Head of caudate nucleus (tissue), 42 donors: ENCODE data around the gene TENM3.

Source experiments
- DNase-seq, 42 donors: peaks; one replicate each; pipeline versions ENCODE4 v3.0.0 to v3.0.0-alpha.2; 2020 to 2021; ENCODE audit warnings: mixed read lengths in 7 of 42
- intact Hi-C: fragments of 100-400 bp; cut with DNase I; formaldehyde crosslinking; loops from one replicate; pipeline ENCODE4 v1.15.0; 2022

The TENM3 gene

DNA sequence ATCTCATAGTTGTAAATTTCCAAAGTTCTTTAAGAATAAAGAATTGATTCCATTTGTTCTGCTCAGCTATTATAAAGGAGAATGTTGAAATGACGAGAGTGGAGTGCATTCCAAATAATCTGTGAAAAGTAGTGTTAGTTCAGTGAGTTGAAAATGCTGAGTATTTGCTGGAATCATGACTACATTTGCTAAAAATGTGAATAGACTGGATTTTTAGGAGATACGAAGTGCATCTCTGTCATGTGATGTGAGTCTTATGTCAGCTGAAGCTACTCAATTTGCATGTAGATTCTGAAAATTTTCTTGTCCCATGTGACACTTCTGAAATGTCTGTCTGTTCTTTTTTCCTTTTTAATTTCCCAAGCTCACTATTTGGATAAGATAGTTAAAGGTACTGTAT, 468.0 kb downstream of the TENM3 start:
- intact Hi-C loops = no loop called here
- no peak for DNase-seq

DNA sequence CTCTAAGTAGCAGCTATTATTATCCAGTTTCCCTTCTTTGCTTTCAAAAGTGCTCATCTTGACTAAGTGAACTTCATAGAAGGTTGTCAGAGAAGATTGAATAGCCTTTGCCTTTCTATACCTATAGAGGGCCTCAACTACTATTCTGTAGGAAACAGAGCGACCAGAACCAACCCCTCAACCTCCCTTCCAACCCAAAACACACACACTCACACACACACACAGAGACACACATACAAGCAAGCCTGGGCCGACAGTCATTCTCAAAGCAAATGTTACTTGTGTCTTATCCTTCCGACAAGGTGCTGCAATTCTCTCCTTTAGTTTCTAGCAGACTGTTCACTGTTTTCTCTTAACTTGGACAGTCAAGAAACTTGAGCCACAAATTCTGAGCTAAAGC, 472.3 kb downstream of the TENM3 start:
- intact Hi-C loops = no loop called here
- no peak for DNase-seq

DNA sequence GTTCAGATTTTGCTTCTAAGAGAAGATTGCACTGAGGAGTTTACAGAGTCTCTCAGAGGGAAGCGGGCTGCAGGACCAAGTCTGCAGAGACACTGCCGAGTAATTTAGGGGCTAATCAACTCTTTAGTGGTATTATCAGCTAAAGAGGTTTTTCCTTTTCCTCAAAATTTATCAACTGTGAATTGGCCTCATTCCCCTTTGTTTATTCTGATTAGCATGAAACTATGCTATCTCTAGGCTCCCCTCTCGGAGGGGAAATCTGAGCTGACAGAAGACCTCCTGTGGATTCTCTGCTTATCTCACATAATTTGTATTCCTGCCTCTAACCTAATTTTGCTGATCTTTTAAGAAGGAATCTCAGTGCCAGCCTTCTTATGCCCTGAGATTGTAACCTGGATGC, 473.0 kb downstream of the TENM3 start:
- intact Hi-C loops = no loop called here
- no peak for DNase-seq

DNA sequence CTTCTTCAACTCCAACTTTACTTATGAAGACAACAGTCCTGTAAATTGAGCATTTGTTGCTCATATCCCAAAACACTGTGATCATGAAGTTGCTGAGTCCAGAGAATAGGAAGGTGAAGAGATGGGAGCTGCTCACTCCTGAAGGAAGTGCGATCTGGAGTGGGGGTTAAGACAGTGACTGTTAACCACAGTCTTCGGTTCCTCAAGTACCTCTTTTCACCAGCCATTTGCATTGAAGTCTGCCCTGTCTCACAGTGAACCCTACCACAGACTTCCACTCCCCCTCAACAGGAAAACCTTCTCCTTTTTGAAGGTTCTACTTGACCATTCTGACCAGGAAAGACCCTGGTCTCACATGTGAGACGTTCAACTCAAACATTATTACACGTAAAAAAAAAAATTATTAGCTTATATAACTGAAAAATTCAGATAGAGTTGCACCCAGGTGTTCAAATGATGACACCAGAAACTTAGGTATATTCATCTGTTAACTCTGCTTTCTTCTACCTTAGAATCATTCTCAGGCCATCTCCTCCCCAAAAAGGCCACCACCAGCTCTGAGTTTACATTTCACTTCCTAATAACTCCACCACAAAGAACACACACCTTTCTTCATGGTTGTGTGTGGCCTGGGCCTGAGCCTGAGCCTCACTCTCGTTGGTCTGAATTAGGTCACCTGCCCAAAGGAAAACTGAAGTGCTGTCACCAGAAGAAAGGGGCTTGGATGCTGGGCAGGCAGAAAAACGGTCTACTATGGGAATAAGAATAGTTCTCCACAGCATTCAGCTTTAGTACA, 474.8 kb downstream of the TENM3 start:
- intact Hi-C loops = no loop called here
- no peak for DNase-seq

DNA sequence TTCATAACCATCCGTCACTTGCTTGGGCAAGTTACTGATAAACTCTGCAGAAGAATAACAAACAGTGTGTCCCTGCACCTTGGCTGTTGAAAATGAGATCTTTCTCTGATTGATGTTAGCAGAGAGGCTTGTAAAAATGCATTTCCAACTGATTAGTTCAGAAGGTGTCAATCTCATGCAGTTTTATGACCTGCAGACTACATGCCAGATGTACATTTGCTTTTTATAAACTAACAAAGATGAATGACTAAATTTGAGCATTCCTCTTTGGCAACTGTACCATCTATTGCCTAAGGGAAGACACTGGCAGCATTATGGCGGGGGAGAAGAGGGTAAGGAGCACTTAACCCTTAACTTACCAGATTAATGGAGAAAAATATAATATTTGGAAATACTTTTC, 481.2 kb downstream of the TENM3 start:
- DNase-seq = no peak
- intact Hi-C loops = no loop called here

DNA sequence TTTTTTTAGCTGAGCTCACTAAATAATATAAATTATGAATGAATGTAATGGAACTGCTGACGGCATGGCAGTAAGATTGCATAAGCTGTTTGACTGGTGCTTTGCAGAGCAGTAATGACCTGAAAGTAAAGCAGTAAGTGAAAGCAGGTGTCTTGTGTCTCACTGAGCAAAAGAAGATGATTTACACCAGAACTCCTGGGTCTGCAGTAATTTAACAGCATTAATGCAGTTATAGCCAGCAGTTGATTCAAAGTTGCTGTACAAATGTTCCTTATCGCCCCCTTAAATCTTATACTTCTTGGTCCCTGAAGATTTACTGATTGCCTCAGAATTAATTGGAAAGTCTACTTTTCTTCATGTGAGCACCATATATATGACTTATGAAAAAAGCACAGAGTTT, 486.3 kb downstream of the TENM3 start:
- intact Hi-C loops = no loop called here

DNA sequence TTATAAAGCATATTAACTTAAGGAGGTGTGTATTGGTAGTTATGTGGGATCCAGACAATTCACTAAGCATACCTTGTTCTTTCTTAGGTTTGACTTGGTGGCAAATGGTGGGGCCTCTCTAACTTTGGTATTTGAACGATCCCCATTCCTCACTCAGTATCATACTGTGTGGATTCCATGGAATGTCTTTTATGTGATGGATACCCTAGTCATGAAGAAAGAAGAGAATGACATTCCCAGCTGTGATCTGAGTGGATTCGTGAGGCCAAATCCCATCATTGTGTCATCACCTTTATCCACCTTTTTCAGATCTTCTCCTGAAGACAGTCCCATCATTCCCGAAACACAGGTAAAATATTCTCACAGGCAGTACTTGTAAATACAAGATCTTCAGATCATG, 487.6 kb downstream of the TENM3 start:
- no peak for DNase-seq
- intact Hi-C loops = no loop called here

More for the DNA sequence above, 486.3 kb downstream of the TENM3 start:
- DNase-seq = no peak

DNA sequence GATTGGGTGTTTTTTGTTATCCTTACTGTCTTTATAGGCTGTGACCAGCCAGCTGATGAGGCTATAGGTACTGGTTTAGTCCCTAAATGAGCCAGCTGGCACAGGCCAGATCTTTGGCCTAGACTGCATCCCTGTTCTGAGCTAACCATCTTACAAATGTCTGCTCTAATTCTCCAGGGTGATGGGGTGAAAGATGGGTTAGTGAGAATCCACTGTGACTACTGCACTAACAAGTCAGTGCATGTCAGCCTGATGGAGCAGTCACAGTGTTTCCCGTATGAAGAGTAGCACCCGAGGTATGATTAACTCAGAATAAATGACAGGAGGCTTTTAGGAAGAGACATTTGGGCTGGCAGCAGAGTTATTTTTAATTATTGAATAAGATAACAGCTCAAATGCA, 493.0 kb downstream of the TENM3 start:
- DNase-seq = peak in 15 of 42 donors; percentile 3 to 58 (median 24)
- intact Hi-C loops = no loop called here

DNA sequence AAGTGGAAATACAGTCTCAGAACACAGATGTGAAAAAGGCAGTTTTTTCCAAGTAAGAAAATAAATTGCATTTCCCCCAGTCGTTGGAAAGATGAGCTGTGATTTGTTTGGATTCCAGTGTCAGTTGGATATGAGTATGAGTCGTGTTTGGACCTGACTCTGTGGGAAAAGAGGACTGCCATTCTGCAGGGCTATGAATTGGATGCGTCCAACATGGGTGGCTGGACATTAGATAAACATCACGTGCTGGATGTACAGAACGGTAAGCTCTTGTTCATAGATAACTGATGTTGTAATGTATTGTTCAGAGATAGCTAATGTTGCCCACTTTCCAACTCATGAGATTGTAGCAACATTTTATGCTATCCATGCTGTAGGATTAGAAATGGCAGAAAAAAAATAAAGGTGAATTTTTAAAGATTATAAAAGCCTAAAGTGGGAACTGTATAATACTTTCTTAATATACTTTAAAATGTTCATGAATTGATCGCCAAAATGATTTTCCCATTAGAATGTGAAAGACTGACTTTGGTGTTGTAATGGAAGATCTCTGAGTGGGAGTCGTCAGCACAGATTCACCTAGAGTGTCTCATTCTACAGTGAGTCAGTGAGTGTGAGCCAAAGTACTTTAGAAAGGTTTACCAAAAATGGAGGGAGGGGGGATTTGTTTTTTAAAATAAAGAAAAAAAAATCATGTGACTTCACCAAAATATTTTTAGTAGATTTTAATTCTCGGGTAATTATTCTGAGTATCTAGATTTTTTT, 495.3 kb downstream of the TENM3 start:
- intact Hi-C loops = no loop called here
- DNase-seq = peak in 5 of 42 donors; percentile 15 to 55 (median 23)

DNA sequence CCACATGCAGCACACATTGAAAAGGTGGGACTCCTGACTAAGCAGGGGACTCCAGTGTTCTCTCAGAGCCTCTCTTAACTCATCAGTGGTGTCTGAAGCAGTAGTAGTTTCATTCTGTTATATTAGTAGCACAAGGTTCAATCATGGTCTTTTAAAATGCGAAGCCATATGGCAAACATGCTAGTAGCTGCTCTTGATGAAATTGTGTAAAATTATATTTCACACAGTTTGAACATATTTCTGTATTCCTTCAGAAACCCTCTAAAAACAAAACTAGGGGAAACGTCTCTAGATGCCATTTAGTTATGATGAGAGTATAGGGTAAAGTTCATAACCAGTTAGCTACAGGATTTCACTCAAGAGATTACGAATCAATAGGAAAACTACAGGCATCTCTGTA, 497.1 kb downstream of the TENM3 start:
- no peak for DNase-seq
- intact Hi-C loops = no loop called here

DNA sequence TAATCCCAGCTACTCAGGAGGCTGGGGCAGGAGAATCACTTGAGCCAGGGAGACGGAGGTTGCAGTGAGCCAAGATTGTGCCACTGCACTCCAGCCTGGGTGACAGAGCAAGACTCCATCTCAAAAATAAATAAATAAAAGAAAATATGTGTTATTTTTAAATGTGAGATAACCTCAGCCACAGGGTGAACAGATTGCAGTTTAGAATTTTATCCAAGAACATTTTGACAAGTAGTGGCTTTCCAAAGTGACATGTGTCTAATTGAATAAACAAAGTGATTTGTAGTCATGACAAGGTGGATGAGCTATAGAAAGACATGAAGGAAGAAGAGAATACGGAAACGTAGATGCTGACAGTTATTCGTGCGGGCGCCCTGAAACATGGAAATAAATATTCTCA, 497.9 kb downstream of the TENM3 start:
- no peak for DNase-seq
- intact Hi-C loops = no loop called here

DNA sequence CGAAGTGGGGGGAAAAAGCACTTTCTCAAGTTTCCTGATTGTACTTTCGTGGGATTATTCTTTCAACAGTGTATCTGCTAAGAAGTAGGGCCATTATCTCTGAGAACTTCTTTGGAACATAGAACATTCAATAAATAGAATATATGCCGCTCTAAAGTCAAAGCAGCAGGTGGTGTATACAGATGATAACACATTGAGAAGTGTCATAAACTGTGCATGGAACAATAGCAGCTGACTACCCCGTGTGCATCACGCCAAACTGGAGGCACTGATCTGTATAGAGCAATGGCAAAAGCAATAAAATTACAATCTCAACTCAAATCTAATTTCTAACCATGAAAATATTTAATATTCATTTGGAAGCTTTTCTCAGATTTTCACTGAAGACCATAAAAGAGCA, 498.7 kb downstream of the TENM3 start:
- no peak for DNase-seq
- intact Hi-C loops = no loop called here

DNA sequence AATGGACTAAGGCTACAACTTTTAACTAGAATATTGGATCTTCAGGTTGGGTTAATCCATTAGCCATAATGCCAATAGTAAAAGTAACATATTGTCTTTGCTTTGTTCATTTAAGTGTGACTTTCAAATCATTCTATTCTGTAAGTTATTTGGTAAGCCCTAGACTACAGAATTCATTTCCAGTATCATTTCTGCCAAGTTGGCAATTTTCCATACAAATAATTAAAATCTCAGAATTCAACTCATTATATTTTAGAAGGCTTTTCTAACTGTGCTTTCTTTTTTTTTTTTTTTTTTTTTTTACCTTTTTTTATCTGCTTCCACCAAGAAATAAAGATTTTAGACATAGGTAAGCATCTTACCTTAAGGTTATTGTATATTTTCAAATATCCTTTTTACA, 500.6 kb downstream of the TENM3 start:
- intact Hi-C loops = no loop called here

DNA sequence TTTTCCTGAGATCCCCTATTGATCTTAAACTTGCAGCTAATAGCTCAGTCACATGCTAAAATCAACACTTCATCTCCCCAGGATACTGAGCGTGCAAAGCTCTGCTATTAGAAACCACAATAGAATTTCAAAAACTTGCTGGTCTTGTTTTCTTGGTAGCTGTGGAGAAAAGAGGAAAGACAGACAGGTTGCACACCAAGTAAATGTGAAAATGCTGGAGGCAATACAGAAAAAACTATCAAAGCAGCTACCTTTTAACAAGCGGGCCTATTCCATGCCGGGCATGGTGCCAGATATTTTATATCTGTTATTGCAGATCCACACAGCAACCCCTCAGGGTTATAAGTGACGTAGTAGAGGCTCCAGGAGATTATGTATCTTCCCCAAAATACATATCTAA, 502.0 kb downstream of the TENM3 start:
- intact Hi-C loops = no loop called here

More for the DNA sequence above, 500.6 kb downstream of the TENM3 start:
- DNase-seq = no peak

DNA sequence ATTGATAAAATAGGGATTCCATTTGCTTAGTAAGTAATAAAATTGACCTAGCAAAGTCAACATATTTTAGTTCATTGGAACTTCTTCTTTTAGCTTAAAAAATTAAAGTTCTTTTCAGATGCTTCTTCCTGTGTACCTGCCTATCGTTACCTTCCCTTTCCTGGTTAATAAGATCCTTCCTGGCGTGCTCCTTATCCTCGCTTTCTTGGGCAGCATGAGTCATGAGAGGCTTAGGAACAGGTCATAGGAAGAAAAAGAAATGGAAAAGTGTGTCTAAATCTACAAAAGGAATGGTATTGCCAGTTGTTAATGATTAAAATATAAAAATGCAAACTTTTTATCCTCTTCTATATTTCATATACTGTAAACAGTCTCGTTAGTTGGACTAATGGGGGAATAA, 503.7 kb downstream of the TENM3 start:
- intact Hi-C loops = no loop called here
- no peak for DNase-seq

More for the DNA sequence above, 502.0 kb downstream of the TENM3 start:
- no peak for DNase-seq

DNA sequence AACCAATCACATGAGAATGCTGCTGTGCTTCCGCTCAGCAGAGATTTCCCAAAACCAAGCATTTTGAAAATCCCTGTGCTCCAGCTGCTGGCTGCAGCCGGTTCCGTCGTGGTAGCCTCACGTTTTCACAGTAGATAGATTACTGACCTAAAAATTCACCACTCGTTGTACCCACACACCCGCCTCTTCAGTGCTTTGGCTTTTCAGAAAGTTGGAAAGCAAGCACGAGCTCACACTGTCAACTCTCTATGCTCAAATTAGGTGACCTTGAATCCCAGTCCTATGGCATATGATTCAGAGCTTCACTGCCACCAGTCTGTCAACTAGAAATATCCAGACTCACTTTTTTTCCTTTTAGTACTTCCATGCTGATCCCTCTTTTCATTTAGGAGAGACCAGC, 505.1 kb downstream of the TENM3 start:
- intact Hi-C loops = no loop called here
- peak in 11 of 42 donors; percentile 3 to 44 (median 19) for DNase-seq

DNA sequence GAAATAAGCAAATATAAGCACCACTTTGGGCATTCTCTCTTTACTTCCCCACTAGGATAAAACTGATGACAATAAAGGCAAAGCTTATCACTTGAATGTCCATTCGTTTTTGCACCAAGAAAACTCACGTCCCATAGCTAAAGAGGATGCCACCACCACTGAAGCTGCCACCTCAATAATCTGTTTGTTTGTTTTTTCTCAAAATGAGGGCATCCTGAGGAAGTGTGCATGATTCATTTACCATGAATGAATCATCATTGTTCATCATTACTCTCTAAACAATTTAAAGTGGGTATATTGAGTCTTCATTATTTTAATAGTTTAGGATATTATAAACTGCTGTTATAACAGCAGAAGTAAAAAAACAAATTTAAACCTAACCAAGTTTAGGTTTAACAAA, 505.7 kb downstream of the TENM3 start:
- intact Hi-C loops = no loop called here

DNA sequence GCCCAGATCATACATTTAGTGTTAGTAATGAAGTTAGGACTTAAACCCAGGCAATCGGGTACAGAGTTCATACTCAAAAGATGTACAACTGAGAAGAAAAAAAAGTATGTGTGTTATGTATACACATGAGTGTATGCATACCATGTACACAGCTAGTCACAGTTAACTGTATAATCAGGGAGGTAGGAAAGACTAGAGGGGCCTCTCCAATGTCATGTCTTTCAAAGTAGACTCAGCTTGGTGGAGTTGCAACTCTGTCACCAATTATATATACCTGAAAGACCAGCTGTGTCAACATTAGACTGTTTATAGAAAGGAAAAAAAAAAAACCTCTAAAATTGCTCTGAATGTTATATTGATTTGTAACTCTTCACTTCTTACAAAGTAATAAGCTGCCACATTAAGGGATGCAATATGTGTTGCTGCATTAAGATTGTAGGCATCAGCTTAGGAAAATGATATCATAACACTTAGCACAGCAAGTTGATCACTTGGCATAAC, 506.5 kb downstream of the TENM3 start:
- DNase-seq = no peak
- intact Hi-C loops = no loop called here

More for the DNA sequence above, 505.7 kb downstream of the TENM3 start:
- DNase-seq = no peak

DNA sequence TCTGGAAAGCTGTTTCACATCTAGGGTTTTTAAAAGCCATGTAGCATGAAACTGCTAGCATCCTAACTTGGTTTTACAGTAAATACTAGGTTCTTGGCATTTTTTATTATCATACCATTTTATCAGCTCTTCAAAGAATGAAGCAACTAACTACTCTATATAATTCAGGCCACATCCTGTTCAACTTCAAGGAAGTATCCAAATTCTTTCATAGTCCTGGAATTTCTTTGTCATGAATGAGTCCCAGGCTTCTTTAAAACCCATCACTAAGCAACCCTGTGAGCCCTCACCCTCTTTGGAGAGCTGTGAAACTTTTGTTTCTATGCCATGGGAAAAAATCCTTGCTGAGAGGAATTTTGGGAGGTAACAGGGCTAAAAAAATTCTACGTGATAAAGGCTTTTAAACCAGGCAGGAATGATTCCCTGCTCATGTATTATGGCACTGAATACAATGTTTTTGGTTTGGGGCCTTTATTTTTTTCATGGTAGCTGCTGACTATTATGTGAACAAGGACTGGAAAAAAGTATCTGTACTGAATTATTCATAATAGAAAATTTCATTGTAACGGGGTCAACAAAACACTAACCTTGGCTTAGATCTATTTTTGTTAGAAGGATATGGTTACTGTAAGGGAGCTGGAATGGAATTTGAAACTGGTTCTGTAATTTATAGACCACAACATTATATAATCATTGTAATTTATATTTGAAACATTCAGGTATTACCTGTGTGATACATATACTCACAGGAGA, 509.1 kb downstream of the TENM3 start:
- DNase-seq = no peak
- intact Hi-C loops = no loop called here

DNA sequence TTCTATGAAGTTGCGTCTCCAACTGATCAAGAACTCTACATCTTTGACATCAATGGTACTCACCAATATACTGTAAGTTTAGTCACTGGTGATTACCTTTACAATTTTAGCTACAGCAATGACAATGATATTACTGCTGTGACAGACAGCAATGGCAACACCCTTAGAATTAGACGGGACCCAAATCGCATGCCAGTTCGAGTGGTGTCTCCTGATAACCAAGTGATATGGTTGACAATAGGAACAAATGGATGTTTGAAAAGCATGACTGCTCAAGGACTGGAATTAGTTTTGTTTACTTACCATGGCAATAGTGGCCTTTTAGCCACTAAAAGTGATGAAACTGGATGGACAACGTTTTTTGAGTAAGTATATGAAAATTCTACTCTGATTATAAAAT, 511.7 kb downstream of the TENM3 start:
- intact Hi-C loops = no loop called here
- no peak for DNase-seq
